Right lobe of liver (tissue), 6 donors: ENCODE measurements around the gene PIK3CB. TPM values are rescaled to one million over a fixed set of nuclear protein-coding genes. Genes with fewer than 3 reads are reported as not detected.
"Not testable (repeated sequence)": the region's sequence is repeated elsewhere in the genome, so short reads cannot be mapped to it uniquely, and the experiment has no call there.

ENCODE experiments used
- ATAC-seq, 4 donors: fragments of 200-7000 bp; cut with Tn5 transposase; one replicate each; pipeline ENCODE4 v1.9.1; 2020; ENCODE audit warnings: mild to moderate bottlenecking in 4 of 4, moderate library complexity in 4 of 4
- DNase-seq, 3 donors: peaks; one replicate each; pipeline ENCODE4 v3.0.0-alpha.2; 2020
- H3K27ac ChIP-seq, 3 donors: fragments of 200-600 bp; one replicate each; pipeline ENCODE4 v1.8.0; 2022
- H3K27me3 ChIP-seq, 2 donors: fragments of 200-600 bp; one replicate each; pipeline ENCODE4 v1.8.0; 2022
- H3K36me3 ChIP-seq, 4 donors: fragments of 200-600 bp; sonication (generic) in 1 of 4; one replicate each; pipeline versions ENCODE4 v1.5.1 to v1.8.0; 2017 to 2022; ENCODE audit warnings: control low read depth in 1 of 4
- H3K4me1 ChIP-seq, 4 donors: fragments of 200-600 bp; sonication (generic) in 1 of 4; one replicate each; pipeline versions ENCODE4 v1.5.1 to v1.8.0; 2017 to 2022; ENCODE audit warnings: control low read depth in 1 of 4
- H3K4me3 ChIP-seq, 3 donors: fragments of 200-600 bp; one replicate each; pipeline ENCODE4 v1.8.0; 2022
- H3K9me3 ChIP-seq, 4 donors: fragments of 200-600 bp; sonication (generic) in 1 of 4; one replicate each; pipeline versions ENCODE4 v1.5.1 to v1.8.0; 2017 to 2022; ENCODE audit warnings: control low read depth in 1 of 4
- POLR2A ChIP-seq: fragments of 450-650 bp; IDR thresholded peaks from one replicate; pipeline ENCODE4 v1.6.1; 2017; ENCODE audit warnings: antibody characterized with exemption, mild to moderate bottlenecking
- WGBS: methylation state at CpG from one replicate; pipeline ENCODE4 v1.1.6; 2018; ENCODE audit warnings: low coverage, low lambda C conversion rate; ENCODE audit not compliant: insufficient coverage; ENCODE audit errors: missing lambda C conversion rate; 5-methylcytosine and 5-hydroxymethylcytosine counted together
- intact Hi-C, 2 donors: fragments of 100-400 bp; cut with DNase I; formaldehyde crosslinking; loops; one replicate each; pipeline versions ENCODE4 v1.11.2 to v1.14.1; 2022
- total RNA-seq, 6 experiments: library from RNA; depleted of rRNA in 2 of 6; stranded (reverse); fragments of >200 nt in 2 of 6; fragmentation: NEBNext Ultra II Directional in 3 of 6; extraction: Animal tissue kit (Norgen Biotek cat#: 25700) in 3 of 6; gene quantifications; one replicate each; pipeline versions ENCODE4 v1.1.0 to v1.2.4, GENCODE V29; 2016 to 2023
- TF ChIP-seq, protein P1 (sequence below), 4 donors: fragments of 200-600 bp in 3 of 4; fragments of 450-650 bp in 1 of 4; IDR thresholded peaks; one replicate each; pipeline versions ENCODE4 v1.5.1 to v1.8.0; 2016 to 2022; ENCODE audit warnings: antibody characterized with exemption in 4 of 4, mild to moderate bottlenecking in 2 of 4
- donor health status: DM: no; HTN: yes; CAD: no.
- donor health status: DM: no; HTN: no; CAD: no.
- donor health status: DM: no; HTN: no; CAD: no.
- donor health status: DM: no; HTN: yes; CAD: no.
- donor health status: DM: no; HTN: yes; CAD: no.

Gene PIK3CB
- total RNA-seq, 6 experiments from 2014 or later: 12.1 to 20.9 (median 14.6) TPM

GRCh38 chr3:138682648-138683047 is 152.1 kb downstream of the PIK3CB start:
- Histone ChIP-seq H3K27me3 (no peaks in the 10 kb centered on the region), H3K4me1 (peaks cover 0 to 10% (median 3%) of the 10 kb centered on the region in 4 donors), H3K9me3 (no peaks in the 10 kb centered on the region), H3K27ac (no peak overlapping the region), H3K36me3 (peaks cover 0 to 4% (median 0%) of the 10 kb centered on the region in 4 donors), H3K4me3 (no peak overlapping the region)
- DNase-seq (no peak), ATAC-seq (no peak)
- TF ChIP-seq POLR2A: no peak
- TF ChIP-seq, protein P1, sequence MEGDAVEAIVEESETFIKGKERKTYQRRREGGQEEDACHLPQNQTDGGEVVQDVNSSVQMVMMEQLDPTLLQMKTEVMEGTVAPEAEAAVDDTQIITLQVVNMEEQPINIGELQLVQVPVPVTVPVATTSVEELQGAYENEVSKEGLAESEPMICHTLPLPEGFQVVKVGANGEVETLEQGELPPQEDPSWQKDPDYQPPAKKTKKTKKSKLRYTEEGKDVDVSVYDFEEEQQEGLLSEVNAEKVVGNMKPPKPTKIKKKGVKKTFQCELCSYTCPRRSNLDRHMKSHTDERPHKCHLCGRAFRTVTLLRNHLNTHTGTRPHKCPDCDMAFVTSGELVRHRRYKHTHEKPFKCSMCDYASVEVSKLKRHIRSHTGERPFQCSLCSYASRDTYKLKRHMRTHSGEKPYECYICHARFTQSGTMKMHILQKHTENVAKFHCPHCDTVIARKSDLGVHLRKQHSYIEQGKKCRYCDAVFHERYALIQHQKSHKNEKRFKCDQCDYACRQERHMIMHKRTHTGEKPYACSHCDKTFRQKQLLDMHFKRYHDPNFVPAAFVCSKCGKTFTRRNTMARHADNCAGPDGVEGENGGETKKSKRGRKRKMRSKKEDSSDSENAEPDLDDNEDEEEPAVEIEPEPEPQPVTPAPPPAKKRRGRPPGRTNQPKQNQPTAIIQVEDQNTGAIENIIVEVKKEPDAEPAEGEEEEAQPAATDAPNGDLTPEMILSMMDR (IDR thresholded peaks at IDR 0.05): no peak
- intact Hi-C loops: no loop called here

- intact Hi-C loops: no loop called here
- Histone ChIP-seq H3K4me1 (peaks cover 0 to 3% (median 0%) of the 10 kb centered on the region in 4 donors), H3K4me3 (no peak overlapping the region), H3K27ac (peak overlapping the region in 1 of 3 donors; percentile 24), H3K9me3 (no peaks in the 10 kb centered on the region), H3K36me3 (peaks cover 0 to 4% (median 0%) of the 10 kb centered on the region in 4 donors), H3K27me3 (no peaks in the 10 kb centered on the region)
- WGBS: 64% methylated on average over 5 of the region's 5 CpGs
- ATAC-seq (peak in 2 of 4 donors; percentile 55 to 84), DNase-seq (no peak)
- TF ChIP-seq, protein P1 (IDR thresholded peaks at IDR 0.05): no peak
- TF ChIP-seq POLR2A: no peak
Measured at GRCh38 chr3:138681463-138682220, 153.1 kb downstream of the PIK3CB start.

GRCh38 chr3:138680974-138681373 is 153.8 kb downstream of the PIK3CB start:
- DNase-seq, H3K9me3 ChIP-seq, ATAC-seq, H3K27me3 ChIP-seq, H3K4me3 ChIP-seq, H3K27ac ChIP-seq, H3K4me1 ChIP-seq, H3K36me3 ChIP-seq, intact Hi-C loops: not testable (repeated sequence)
- WGBS: 95% methylated on average over 6 of the region's 6 CpGs

- no peaks in the 10 kb centered on the region for H3K4me1 ChIP-seq
- ATAC-seq (no peak), DNase-seq (no peak)
- H3K4me3 ChIP-seq: no peak overlapping the region
- no peaks in the 10 kb centered on the region for H3K9me3 ChIP-seq
- H3K27ac ChIP-seq: no peak overlapping the region
- no peaks in the 10 kb centered on the region for H3K27me3 ChIP-seq
- H3K36me3 ChIP-seq: peaks cover 0 to 4% (median 0%) of the 10 kb centered on the region in 4 donors
- intact Hi-C loops: no loop called here
- TF ChIP-seq, protein P1 (IDR thresholded peaks at IDR 0.05): no peak
- no peak for TF ChIP-seq POLR2A
- 75% methylated on average over 5 of the region's 5 CpGs for WGBS
Measured at GRCh38 chr3:138678874-138679392, 155.8 kb downstream of the PIK3CB start.

GRCh38 chr3:138678086-138678485 is 156.6 kb downstream of the PIK3CB start:
- no peaks in the 10 kb centered on the region for H3K4me1 ChIP-seq
- intact Hi-C loops: no loop called here
- TF ChIP-seq, protein P1 (IDR thresholded peaks at IDR 0.05): no peak
- no peak for TF ChIP-seq POLR2A
- H3K4me3 ChIP-seq: no peak overlapping the region
- no peak overlapping the region for H3K27ac ChIP-seq
- DNase-seq: no peak
- ATAC-seq: no peak
- WGBS: 80% methylated on average over 1 of the region's 1 CpG
- no peaks in the 10 kb centered on the region for H3K9me3 ChIP-seq
- H3K27me3 ChIP-seq: no peaks in the 10 kb centered on the region
- H3K36me3 ChIP-seq: peaks cover 0 to 4% (median 0%) of the 10 kb centered on the region in 4 donors
